ENCODE data around the gene ZSCAN5A.
"Not testable (repeated sequence)": the region's sequence is repeated elsewhere in the genome, so short reads cannot be mapped to it uniquely, and the experiment has no call there.

The ZSCAN5A gene

GRCh38 chr19:56314381-56315076 is at the start of gene ZSCAN5A:
TSS of gene ZSCAN5A (minus strand) at chr19:56314839. CDS start at chr19:56225046, 89,793 bp downstream.
- peak; percentile 88 to 100 (median 99) for DNase-seq

GRCh38 chr19:56360841-56361240 is 46.2 kb upstream of the ZSCAN5A start:
- DNase-seq = no peak

- no peak for DNase-seq
Observed at GRCh38 chr19:56356944-56357343, 42.3 kb upstream of the ZSCAN5A start.

- DNase-seq = no peak
Observed at GRCh38 chr19:56355517-56355916, 40.9 kb upstream of the ZSCAN5A start.

GRCh38 chr19:56351208-56351607 is 36.6 kb upstream of the ZSCAN5A start:
- no peak for DNase-seq

GRCh38 chr19:56350416-56351045 is 35.9 kb upstream of the ZSCAN5A start:
- no peak for DNase-seq

DNA sequence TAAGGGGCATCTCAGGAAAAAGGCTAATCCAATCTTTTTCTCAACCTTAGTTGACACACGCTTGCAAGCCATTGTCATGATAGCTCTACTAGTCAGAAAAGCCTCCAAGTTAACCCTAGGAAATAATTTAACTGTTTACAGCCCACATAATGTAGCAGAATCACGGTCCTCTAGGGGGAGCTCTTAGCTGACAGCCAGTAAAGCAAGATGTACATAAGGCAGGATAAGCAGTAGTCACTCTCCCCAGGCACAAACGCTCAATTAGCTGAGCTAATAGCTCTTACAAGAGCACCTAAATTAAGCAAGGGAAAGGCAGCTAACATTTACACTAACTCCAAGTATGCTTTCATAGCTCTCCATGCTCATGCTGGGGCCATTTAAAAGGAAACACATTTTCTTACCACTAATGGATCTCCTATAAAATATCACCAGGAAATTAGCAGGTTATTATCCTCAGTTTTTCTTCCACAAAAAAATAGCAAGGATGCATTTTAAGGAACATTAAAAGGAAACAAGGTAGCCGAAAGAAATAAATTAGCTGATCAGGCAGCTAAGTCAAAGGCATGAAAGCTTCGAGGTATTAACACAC is 33.7 kb upstream of the ZSCAN5A start:
- DNase-seq = no peak

DNA sequence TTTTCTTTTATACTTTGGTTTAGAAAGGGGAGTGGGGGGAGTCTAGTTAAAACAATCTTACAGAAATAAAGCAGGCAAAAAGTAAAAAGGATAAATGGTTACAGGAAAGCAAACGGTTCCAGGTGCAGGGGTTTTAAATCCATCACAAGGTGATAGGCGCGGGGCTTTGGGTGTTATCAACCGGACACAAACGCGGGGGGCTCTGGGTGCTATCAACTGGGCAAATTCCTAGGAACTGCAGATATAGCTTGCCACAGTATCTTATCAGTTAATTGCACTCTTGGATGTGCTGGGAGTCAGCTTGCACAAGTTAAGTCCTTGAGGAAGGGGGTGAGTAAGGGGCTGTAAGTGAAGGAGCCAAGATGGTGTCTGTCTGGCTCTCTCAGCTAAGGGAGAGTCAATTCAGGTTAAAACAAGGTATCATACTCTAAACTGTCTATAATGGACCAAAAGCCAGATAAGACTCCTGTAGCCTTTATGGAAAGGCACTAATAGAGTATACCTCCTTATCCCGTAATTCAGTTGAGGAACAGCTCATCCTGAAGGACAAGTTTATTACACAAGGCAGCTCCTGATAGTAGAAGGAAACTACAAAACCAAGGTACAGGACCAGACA is 32.6 kb upstream of the ZSCAN5A start:
- no peak for DNase-seq

- no peak for DNase-seq
Observed at GRCh38 chr19:56341948-56342347, 27.3 kb upstream of the ZSCAN5A start.

GRCh38 chr19:56339031-56339430 is 24.4 kb upstream of the ZSCAN5A start:
- DNase-seq = peak in 1 of 58 donors; percentile 13

DNA sequence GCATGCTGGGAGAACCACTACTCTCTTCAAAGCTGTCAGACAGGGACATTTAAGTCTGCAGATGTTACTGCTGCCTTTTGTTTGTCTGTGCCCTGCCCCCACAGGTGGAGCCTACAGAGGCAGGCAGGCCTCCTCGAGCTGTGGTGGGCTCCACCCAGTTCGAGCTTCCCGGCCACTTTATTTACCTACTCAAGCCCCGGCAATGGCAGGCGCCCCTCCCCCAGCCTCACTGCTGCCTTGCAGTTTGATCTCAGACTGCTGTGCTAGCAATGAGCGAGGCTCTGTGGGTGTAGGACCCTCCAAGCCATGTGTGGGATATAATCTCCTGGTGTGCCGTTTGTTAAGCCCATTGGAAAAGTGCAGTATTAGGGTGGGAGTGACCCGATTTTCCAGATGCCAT is 22.4 kb upstream of the ZSCAN5A start:
- not testable (repeated sequence) for DNase-seq

DNA sequence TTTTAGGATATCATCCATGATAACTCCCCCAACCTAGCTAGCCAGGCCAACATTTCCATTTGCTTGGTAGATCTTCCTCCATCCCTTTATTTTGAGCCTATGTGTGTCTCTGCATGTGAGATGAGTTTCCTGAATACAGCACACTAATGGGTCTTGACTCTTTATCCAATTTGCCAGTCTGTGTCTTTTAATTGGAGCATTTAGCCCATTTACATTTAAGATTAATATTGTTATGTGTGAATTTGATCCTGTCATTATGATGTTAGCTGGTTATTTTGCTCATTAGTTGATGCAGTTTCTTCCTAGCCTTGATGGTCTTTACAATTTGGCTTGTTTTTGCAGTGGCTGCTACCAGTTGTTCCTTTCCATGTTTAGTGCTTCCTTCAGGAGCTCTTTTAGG is 20.7 kb upstream of the ZSCAN5A start:
- not testable (repeated sequence) for DNase-seq

GRCh38 chr19:56333506-56333905 is 18.9 kb upstream of the ZSCAN5A start:
- DNase-seq = no peak

DNA sequence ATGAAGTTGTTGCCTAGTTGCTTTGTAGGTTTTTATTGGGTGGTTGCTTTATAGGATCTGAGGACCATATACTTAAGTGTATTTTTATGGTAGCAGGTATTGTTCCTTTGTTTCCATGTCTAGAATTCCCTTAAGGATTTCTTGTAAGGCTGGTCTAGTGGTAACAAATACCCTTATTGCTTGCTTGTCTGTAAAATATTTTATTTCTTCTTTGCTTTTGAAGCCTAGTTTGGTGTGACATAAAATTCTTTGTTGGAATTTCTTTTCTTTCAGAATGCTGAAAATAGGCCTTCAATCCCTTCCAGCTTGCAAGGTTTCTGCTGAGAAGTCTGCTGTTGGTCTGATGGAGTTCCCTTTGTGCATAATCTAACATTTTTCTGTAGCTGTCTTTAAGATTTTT is 18.1 kb upstream of the ZSCAN5A start:
- DNase-seq = no peak

DNA sequence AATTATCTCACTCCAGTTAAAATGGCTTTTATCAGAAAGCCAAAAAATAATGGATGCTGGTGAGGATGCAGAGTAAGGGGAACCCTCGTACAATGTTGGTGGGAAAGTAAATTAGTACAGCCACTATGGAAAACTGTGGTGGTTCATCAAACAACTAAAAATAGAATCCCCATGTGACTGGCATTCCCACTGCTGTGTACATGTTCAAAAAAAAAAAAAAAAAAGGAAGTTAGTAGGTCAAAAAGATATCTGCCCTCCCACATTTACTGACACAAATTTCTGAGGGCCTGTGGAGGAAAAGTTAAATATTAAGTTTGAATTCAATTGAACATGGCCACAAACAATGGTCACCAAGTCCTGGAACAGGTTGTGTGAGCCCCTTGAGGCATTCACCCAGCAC is 9.8 kb upstream of the ZSCAN5A start:
- no peak for DNase-seq

DNA sequence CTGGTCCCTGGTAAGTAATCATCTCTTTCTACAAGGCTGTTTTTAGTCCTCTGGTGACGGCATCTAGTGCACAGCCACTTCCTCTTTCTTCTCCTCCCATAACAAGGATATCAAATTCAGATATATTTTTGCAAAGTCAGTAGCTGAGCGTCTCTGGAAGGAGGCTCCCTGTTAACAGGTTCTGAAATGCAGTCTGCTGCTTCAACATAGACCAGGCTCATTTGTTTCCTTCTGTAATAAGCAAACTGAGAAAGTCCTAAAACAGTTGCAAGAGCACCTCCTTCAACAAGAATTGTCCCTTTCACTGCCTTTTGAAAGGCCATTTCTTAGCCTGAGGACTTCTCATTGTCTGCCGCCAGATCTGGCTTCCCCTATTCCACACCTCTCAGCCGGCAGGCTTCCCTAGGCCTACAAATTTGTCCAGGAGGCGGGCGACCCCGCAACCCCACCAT is 7.4 kb upstream of the ZSCAN5A start:
- DNase-seq = peak in 1 of 58 donors; percentile 1

DNA sequence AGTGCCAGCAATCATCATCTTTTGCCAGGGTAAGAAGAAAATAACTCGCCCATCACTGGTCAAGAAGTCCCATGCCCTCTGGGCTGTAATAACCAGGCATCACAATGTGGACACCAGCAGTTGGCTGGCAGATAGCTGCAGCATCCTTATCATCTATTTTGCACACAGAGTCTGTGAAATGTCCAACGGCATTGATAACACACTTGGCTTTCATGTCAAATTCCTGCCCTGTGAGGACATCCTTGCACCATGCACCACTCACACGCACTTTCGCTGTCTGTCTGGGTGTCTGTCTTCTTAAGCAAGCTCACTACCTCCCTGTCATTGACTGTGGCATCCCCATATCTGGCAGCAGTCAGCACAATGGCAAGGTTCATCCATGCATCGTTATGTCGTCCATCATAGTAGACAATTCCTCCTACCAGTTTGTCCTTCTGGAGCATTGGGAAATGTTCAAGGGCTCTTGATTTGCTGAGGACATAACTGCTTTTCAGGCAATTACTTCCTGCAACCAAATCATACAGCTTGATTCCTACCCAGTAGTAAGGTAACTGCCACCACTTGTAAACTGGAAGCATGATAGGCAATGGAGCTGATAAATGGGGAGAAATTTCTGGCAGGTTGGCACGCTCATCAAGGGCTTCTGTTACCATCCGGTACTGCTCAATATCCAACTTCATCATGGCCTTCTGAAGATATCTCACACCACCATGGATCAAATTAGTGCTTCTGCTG is 6.8 kb upstream of the ZSCAN5A start:
- DNase-seq = no peak

DNA sequence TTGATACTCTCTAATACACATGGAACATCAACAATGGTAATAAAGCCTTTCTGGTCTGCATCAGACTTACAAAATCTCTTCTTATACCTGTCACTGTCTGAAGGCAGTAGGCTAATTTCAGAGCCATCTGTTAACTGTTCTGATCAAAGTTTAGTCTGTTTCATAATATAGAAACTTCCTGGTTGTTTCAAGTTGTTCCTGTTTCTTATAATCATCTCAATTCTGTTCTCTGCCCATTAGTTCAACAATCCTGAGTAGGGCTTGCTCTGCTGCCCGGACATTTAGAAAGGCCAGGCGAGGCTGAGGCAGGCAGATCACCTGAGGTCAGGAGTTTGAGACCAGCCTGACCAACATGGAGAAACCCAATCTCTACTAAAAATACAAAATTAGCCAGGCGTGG is 5.4 kb upstream of the ZSCAN5A start:
- no peak for DNase-seq

GRCh38 chr19:56317749-56318148 is 3.1 kb upstream of the ZSCAN5A start:
- no peak for DNase-seq

GRCh38 chr19:56316728-56317127 is 2.1 kb upstream of the ZSCAN5A start:
- DNase-seq = no peak

- peak; percentile 63 to 98 (median 94) for DNase-seq
Observed at GRCh38 chr19:56315077-56315828, 614 bp upstream of the ZSCAN5A start.
